Ishikawa (cell line): ENCODE results near the gene SERINC3.

Source experiments
- EP300 ChIP-seq: IDR thresholded peaks from 2 replicates; pipeline ENCODE4 v1.6.1; 2012; ENCODE audit warnings: borderline replicate concordance
- FOXM1 ChIP-seq: IDR thresholded peaks from 2 replicates; pipeline ENCODE4 v1.6.1; 2012; ENCODE audit warnings: low read depth, borderline replicate concordance
- MAX ChIP-seq: IDR thresholded peaks from 2 replicates; pipeline ENCODE4 v1.6.1; 2012
- NFIC ChIP-seq: IDR thresholded peaks from 2 replicates; pipeline ENCODE4 v1.6.1; 2012
- RAD21 ChIP-seq: IDR thresholded peaks from 2 replicates; pipeline ENCODE4 v1.6.1; 2012; ENCODE audit warnings: low read depth
- REST ChIP-seq: IDR thresholded peaks from 2 replicates; pipeline ENCODE4 v1.6.1; 2012; ENCODE audit warnings: low read depth, mild to moderate bottlenecking

- TF ChIP-seq REST: no peak
- no peak for TF ChIP-seq MAX
- TF ChIP-seq EP300: no peak
- TF ChIP-seq FOXM1: no peak
- TF ChIP-seq NFIC: no peak
- TF ChIP-seq RAD21: no peak
These were observed 25.9 kb downstream of the SERINC3 start for GRCh38 chr20:44495802-44496481.
